Endothelial cell (in vitro differentiated cells): Measurements from ENCODE around the gene IL23A. TPM values are rescaled to one million over a fixed set of nuclear protein-coding genes. Genes with fewer than 3 reads are reported as not detected.
A peak's percentile ranks its signal among the peaks of the same experiment; 100 is the strongest.
"Not testable (repeated sequence)": the region's sequence is repeated elsewhere in the genome, so short reads cannot be mapped to it uniquely, and the experiment has no call there.

ENCODE experiments used
- DNase-seq: peaks from one replicate; pipeline ENCODE4 v3.0.0; 2021; ENCODE audit warnings: low spot score
- H3K27ac Mint-ChIP-seq: one replicate; pipeline ENCODE4 v1.8.0; 2021; ENCODE audit warnings: mixed read lengths, inconsistent platforms; ENCODE audit not compliant: unreplicated experiment
- H3K27me3 Mint-ChIP-seq: one replicate; pipeline ENCODE4 v1.8.0; 2021; ENCODE audit warnings: mild to moderate bottlenecking, moderate library complexity, mixed read lengths, inconsistent platforms; ENCODE audit not compliant: unreplicated experiment
- H3K36me3 Mint-ChIP-seq: one replicate; pipeline ENCODE4 v1.8.0; 2021; ENCODE audit warnings: mild to moderate bottlenecking, low read depth, mixed read lengths, inconsistent platforms; ENCODE audit not compliant: unreplicated experiment
- H3K4me1 Mint-ChIP-seq: one replicate; pipeline ENCODE4 v1.8.0; 2021; ENCODE audit warnings: mild to moderate bottlenecking, mixed read lengths, inconsistent platforms; ENCODE audit not compliant: unreplicated experiment
- H3K4me3 Mint-ChIP-seq: one replicate; pipeline ENCODE4 v1.8.0; 2021; ENCODE audit warnings: mild to moderate bottlenecking, mixed read lengths, inconsistent platforms; ENCODE audit not compliant: unreplicated experiment
- H3K9me3 Mint-ChIP-seq: one replicate; pipeline ENCODE4 v1.8.0; 2021; ENCODE audit warnings: mixed read lengths, inconsistent platforms; ENCODE audit not compliant: unreplicated experiment
- total RNA-seq: library from RNA; stranded (reverse); fragmentation: NEBNext Ultra II Directional; extraction: Animal tissue kit (Norgen Biotek cat#: 25700); gene quantifications from one replicate; pipeline ENCODE4 v1.2.1, GENCODE V29; 2021; ENCODE audit not compliant: unreplicated experiment
- TF ChIP-seq, protein P1 (sequence below): fragments of 200-600 bp; sonication (generic); IDR thresholded peaks from one replicate; pipeline ENCODE4 v1.5.0; 2021; ENCODE audit warnings: antibody characterized with exemption; ENCODE audit not compliant: unreplicated experiment

Gene IL23A
- total RNA-seq, 1 donor from 2014 or later: 0.80 TPM

DNA sequence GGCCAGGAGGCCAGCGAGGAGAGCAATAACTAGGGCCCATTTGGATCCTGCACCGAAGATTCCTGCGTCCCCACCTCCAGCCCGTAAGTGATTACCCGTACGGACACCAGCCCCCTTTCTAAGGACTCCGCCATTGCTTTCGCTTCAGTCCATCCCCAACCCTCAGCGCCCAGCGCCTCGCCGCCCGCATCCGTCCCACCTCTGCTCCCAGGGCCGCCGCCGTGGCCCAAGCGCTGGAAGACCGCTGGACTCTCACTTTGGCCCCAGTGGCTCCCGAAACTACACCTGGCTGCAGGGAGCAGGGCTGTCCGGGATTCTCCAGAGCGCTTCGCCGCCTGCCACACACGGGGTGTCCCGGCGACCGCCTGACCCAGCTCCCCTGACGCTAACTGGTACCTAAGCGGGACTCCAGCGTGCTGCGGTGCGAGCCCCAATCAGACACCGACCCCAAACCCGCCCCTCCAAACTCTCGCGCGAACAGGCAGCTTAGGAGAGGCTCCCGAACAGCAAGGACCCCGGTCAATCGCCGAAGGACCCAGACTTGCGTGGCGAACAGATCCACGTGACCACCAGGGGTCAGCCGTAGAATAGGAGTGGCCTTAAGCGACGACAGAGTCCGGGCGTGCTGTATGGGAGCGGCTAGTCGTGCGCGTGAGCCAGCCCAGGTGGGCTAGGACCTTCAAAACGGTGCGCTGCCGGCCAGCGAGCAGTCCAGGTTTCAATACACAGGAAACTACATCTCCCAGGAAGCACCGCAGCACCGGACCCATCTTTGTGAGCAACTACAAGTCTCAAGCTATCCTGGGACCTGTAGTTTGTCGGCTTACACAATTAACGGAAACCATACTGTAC is 22.8 kb upstream of the IL23A start, which contains the start of gene CNPY2:
TSS of gene CNPY2 (minus strand) at position 367 of the 852 bp plus-strand sequence. CDS start 771 bp downstream, outside the sequence.
- H3K36me3 Mint-ChIP-seq: peaks cover 5% of the 10 kb centered on the region
- TF ChIP-seq, protein P1, sequence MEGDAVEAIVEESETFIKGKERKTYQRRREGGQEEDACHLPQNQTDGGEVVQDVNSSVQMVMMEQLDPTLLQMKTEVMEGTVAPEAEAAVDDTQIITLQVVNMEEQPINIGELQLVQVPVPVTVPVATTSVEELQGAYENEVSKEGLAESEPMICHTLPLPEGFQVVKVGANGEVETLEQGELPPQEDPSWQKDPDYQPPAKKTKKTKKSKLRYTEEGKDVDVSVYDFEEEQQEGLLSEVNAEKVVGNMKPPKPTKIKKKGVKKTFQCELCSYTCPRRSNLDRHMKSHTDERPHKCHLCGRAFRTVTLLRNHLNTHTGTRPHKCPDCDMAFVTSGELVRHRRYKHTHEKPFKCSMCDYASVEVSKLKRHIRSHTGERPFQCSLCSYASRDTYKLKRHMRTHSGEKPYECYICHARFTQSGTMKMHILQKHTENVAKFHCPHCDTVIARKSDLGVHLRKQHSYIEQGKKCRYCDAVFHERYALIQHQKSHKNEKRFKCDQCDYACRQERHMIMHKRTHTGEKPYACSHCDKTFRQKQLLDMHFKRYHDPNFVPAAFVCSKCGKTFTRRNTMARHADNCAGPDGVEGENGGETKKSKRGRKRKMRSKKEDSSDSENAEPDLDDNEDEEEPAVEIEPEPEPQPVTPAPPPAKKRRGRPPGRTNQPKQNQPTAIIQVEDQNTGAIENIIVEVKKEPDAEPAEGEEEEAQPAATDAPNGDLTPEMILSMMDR: peak; percentile 35
- peaks cover 4% of the 10 kb centered on the region for H3K4me1 Mint-ChIP-seq
- DNase-seq: peak; percentile 95
- no peaks in the 10 kb centered on the region for H3K9me3 Mint-ChIP-seq
- no peaks in the 10 kb centered on the region for H3K27me3 Mint-ChIP-seq
- peak within 1 kb of the TSS; percentile 99 for H3K4me3 Mint-ChIP-seq
- peak within 1 kb of the TSS; percentile 96 for H3K27ac Mint-ChIP-seq

DNA sequence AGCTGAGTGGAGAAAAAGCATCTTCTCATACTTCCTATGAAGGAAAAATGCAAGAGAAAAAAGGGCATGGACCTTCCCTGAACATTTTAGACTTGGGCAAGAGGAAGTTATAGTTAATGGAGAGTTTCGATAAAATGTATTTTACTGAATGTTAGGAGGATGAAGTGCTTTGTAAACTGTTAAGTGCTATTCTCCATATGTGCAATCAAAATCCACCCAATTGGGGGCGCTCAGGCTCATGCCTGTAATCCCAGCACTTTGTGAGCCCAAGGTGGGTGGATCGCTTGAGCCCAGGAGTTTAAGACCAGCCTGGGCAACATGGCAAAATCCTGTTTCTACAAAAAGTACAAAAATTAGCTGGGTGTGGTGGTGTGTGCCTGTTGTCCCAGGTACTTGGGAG is 21.0 kb upstream of the IL23A start:
- H3K27me3 Mint-ChIP-seq: no peaks in the 10 kb centered on the region
- no peak for DNase-seq
- H3K4me1 Mint-ChIP-seq: peaks cover 4% of the 10 kb centered on the region
- peak overlapping the region; percentile 65 for H3K4me3 Mint-ChIP-seq
- TF ChIP-seq, protein P1: no peak
- peak overlapping the region; percentile 54 for H3K27ac Mint-ChIP-seq
- H3K9me3 Mint-ChIP-seq: no peaks in the 10 kb centered on the region
- H3K36me3 Mint-ChIP-seq: peaks cover 5% of the 10 kb centered on the region

DNA sequence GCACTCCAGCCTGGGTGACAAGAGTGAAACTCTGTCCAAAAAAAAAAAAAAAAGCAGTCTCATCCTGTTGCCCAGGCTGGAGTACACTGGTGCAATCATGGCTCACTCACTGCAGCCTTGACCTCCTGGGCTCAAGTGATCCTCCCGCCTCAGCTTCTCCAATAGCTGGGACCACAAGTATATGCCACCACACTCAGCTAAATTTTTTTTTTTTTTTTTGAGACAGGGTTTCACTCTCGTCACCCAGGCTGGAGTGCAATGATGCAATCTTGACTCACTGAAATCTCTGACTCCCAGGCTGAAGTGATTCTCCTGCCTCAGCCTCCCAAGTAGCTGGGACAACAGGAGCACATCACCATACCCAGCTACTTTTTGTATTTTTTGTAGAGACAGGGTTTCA is 17.7 kb upstream of the IL23A start:
- Mint-ChIP-seq H3K27ac (no peak overlapping the region), H3K9me3 (no peaks in the 10 kb centered on the region), H3K36me3 (peaks cover 24% of the 10 kb centered on the region), H3K4me1 (peaks cover 4% of the 10 kb centered on the region), H3K27me3 (peaks cover 7% of the 10 kb centered on the region), H3K4me3 (no peak overlapping the region)
- TF ChIP-seq, protein P1: no peak
- DNase-seq: no peak

DNA sequence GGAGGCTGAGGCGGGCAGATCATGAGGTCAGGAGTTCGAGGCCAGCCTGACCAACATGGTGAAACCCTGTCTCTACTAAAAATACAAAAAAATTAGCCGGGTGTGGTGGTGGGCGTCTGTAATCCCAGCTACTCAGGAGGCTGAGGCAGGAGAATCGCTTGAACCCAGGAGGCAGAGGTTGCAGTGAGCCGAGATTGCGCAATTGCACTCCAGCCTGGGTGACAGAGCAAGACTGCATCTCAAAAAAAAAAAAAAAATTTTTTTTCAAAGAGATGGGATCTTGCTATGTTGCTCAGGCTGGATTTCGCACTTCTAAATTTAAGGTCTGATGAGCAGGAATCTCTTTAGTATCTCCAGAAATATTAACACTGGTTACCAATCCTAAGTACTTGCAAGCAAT is 17.1 kb upstream of the IL23A start:
- H3K9me3 Mint-ChIP-seq, H3K27me3 Mint-ChIP-seq, DNase-seq, H3K27ac Mint-ChIP-seq, H3K4me3 Mint-ChIP-seq, H3K4me1 Mint-ChIP-seq: not testable (repeated sequence)
- peaks cover 24% of the 10 kb centered on the region for H3K36me3 Mint-ChIP-seq

DNA sequence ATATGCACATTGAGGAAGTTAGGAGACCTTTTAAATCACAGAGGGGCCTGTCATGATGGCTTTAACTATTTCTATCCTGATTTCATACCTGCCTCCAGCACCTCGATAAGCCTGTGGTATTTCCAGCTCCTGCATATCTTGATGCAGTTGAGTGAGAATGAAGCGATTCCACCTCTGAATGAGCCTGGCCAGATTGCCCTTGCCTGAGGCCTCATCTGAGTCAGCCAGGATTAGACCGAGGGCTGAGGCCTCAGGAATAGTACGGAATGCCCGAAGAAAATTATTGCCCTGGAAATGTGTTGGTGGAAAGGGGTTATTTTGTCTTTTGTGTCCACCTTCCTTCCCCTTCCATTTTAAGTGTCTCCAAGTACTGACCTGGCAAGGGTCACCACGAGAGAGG is 14.5 kb upstream of the IL23A start:
- no peak for DNase-seq
- H3K9me3 Mint-ChIP-seq: no peaks in the 10 kb centered on the region
- peaks cover 7% of the 10 kb centered on the region for H3K27me3 Mint-ChIP-seq
- H3K27ac Mint-ChIP-seq: no peak overlapping the region
- no peak overlapping the region for H3K4me3 Mint-ChIP-seq
- peaks cover 24% of the 10 kb centered on the region for H3K36me3 Mint-ChIP-seq
- TF ChIP-seq, protein P1: no peak
- H3K4me1 Mint-ChIP-seq: no peaks in the 10 kb centered on the region
